Measurements from ENCODE around the gene IGLL5. TPM values are rescaled to one million over a fixed set of nuclear protein-coding genes. Genes with fewer than 3 reads are reported as not detected.

IGLL5 gene
- total and polyA plus RNA-seq, 12 donors: 0.43 to 24.7 (median 1.8) TPM; not detected in 6

GRCh38 chr22:22944268-22944985, 56.8 kb downstream of the IGLL5 start:
- 64 to 72% (median 68%) methylated on average over 11 to 18 of the region's 18 CpGs for WGBS, 4 donors
- intact Hi-C loops (cut with DNase I): no loop called here
- peak in 5 of 7 donors; percentile 3 to 13 (median 8) for DNase-seq
- no peaks in the 10 kb centered on the region for H3K4me1 ChIP-seq (replicated peaks in 1 of 2)
- no peak overlapping the region for H3K4me3 ChIP-seq
- H3K9me3 ChIP-seq (replicated peaks in 1 of 3): no peaks in the 10 kb centered on the region
- no peaks in the 10 kb centered on the region for H3K36me3 ChIP-seq (replicated peaks in 1 of 2)
- peaks cover 11% of the 10 kb centered on the region for H3K27me3 ChIP-seq
- no peak for TF ChIP-seq CTCF (IDR thresholded peaks at IDR 0.05)
- no peak for TF ChIP-seq POLR2A (IDR thresholded peaks at IDR 0.05)
- H3K27ac ChIP-seq: no peak overlapping the region

GRCh38 chr22:22945195-22945594, 57.6 kb downstream of the IGLL5 start:
- DNase-seq: peak in 2 of 7 donors; percentile 4 to 7

More at GRCh38 chr22:22945195-22945594, 57.6 kb downstream of the IGLL5 start:
- Histone ChIP-seq H3K9me3 (replicated peaks in 1 of 3) (no peaks in the 10 kb centered on the region), H3K27me3 (peaks cover 11% of the 10 kb centered on the region), H3K4me3 (no peak overlapping the region), H3K27ac (no peak overlapping the region), H3K36me3 (replicated peaks in 1 of 2) (no peaks in the 10 kb centered on the region), H3K4me1 (replicated peaks in 1 of 2) (no peaks in the 10 kb centered on the region)
- intact Hi-C loops (cut with DNase I): no loop called here
- WGBS, 4 donors: 77 to 87% (median 84%) methylated on average over 4 of the region's 4 CpGs
- TF ChIP-seq CTCF (IDR thresholded peaks at IDR 0.05): no peak
- no peak for TF ChIP-seq POLR2A (IDR thresholded peaks at IDR 0.05)

Small RNAs within 50 kb of the gene (microRNA-seq; reads per million reads assigned to microRNA genes)
- gene MIR5571: 0 reads per million in 3 donors

Small RNAs within 50 kb of the gene (small RNA-seq; reads per million reads assigned to genes)
- gene IGLC4 (0 reads per million in 2 donors), gene IGLC5 (0 reads per million in 2 donors), gene IGLJ1 (0 reads per million in 2 donors), gene IGLJ2 (0 reads per million in 2 donors), gene IGLJ3 (0 reads per million in 2 donors), gene IGLJ4 (0 reads per million in 2 donors), gene IGLJ5 (0 reads per million in 2 donors), gene IGLJ6 (0 reads per million in 2 donors), gene IGLJ7 (0 reads per million in 2 donors), gene IGLV2-5 (0 reads per million in 2 donors), gene IGLV3-2 (0 reads per million in 2 donors), gene IGLV3-4 (0 reads per million in 2 donors), gene IGLV3-6 (0 reads per million in 2 donors), gene IGLV3-7 (0 reads per million in 2 donors), gene MIR5571 (0 reads per million in 2 donors)

Other genes with a start within 250 kb of the IGLL5 start
- gene GGTLC2, start 243.2 kb upstream of the IGLL5 start, total RNA-seq: not detected
- gene GGTLC2, start 243.2 kb upstream of the IGLL5 start, polyA plus RNA-seq: not detected
- gene GNAZ, start 182.7 kb downstream of the IGLL5 start, total RNA-seq: 10 to 100 TPM in 4 of 9 donors, 1 to 10 TPM in 5; 3.0 to 70.8 (median 9.4) TPM
- 10 to 100 TPM in 1 of 3 donors, 1 to 10 TPM in 2; 3.7 to 14.4 (median 6.8) TPM for gene GNAZ, start 182.7 kb downstream of the IGLL5 start, polyA plus RNA-seq